MM.1S (cell line): Measurements from ENCODE around the gene YPEL1.

ENCODE experiments used
- DNase-seq: peaks from one replicate; pipeline ENCODE4 v3.0.0-alpha.2; 2015
- H2AFZ ChIP-seq: fragments of 300-600 bp; sonication (generic); 2 replicates; pipeline ENCODE4 v1.6.0; 2016; ENCODE audit warnings: antibody characterized with exemption, low read length
- H3F3A ChIP-seq: fragments of 300-600 bp; sonication (generic); 2 replicates; pipeline ENCODE4 v1.6.1; 2016; ENCODE audit warnings: mild to moderate bottlenecking, antibody characterized with exemption, low read length, moderate library complexity, mixed read lengths; ENCODE audit not compliant: insufficient read depth
- H3K27ac ChIP-seq: fragments of 300-600 bp; sonication (generic); 2 replicates; pipeline ENCODE4 v1.5.1; 2016; ENCODE audit warnings: mild to moderate bottlenecking, low read length
- H3K27me3 ChIP-seq: fragments of 300-600 bp; sonication (generic); replicated peaks from 2 replicates; pipeline ENCODE4 v1.6.0; 2016; ENCODE audit warnings: low read length; ENCODE audit not compliant: insufficient read depth
- H3K36me3 ChIP-seq: fragments of 300-600 bp; sonication (generic); replicated peaks from 2 replicates; pipeline ENCODE4 v1.6.1; 2016; ENCODE audit warnings: mild to moderate bottlenecking, low read length, mixed read lengths; ENCODE audit not compliant: insufficient read depth
- H3K4me1 ChIP-seq: fragments of 300-600 bp; sonication (generic); 2 replicates; pipeline ENCODE4 v1.6.1; 2016; ENCODE audit warnings: low read length, mixed read lengths
- H3K4me2 ChIP-seq: fragments of 300-600 bp; sonication (generic); 2 replicates; pipeline ENCODE4 v1.6.0; 2016; ENCODE audit warnings: low read depth, low read length
- H3K4me3 ChIP-seq: fragments of 300-600 bp; sonication (generic); 2 replicates; pipeline ENCODE4 v1.5.1; 2016; ENCODE audit warnings: low read length, mixed read lengths
- H3K79me2 ChIP-seq: fragments of 300-600 bp; sonication (generic); 2 replicates; pipeline ENCODE4 v1.6.1; 2016; ENCODE audit warnings: mixed run types, low read length, mixed read lengths
- H3K9ac ChIP-seq: fragments of 300-600 bp; sonication (generic); 2 replicates; pipeline ENCODE4 v1.6.1; 2016; ENCODE audit warnings: low read length, mixed read lengths
- H3K9me2 ChIP-seq: fragments of 300-600 bp; sonication (generic); replicated peaks from 2 replicates; pipeline ENCODE4 v1.6.1; 2016; ENCODE audit warnings: mild to moderate bottlenecking, low read length, mixed read lengths; ENCODE audit not compliant: insufficient read depth
- H3K9me3 ChIP-seq: fragments of 300-600 bp; sonication (generic); replicated peaks from 2 replicates; pipeline ENCODE4 v1.6.1; 2016; ENCODE audit warnings: mild to moderate bottlenecking, low read length, mixed read lengths; ENCODE audit not compliant: insufficient read depth
- H4K20me1 ChIP-seq: fragments of 300-600 bp; sonication (generic); 2 replicates; pipeline ENCODE4 v1.6.1; 2016; ENCODE audit warnings: mild to moderate bottlenecking, low read length, moderate library complexity, mixed read lengths; ENCODE audit not compliant: insufficient read depth
- CTCF ChIP-seq: fragments of 300-600 bp; sonication (generic); IDR thresholded peaks from 2 replicates; pipeline ENCODE4 v1.5.1; 2016; ENCODE audit warnings: antibody characterized with exemption, low read length, mixed read lengths
- EZH2 ChIP-seq: fragments of 300-600 bp; sonication (generic); optimal IDR thresholded peaks from 2 replicates; pipeline ENCODE3; 2017; ENCODE audit warnings: low read depth, mild to moderate bottlenecking, antibody characterized with exemption, low read length, mixed read lengths
- EZH2phosphoT487 ChIP-seq: fragments of 300-600 bp; sonication (generic); IDR thresholded peaks from 2 replicates; pipeline ENCODE4 v1.6.1; 2018; ENCODE audit warnings: antibody characterized with exemption, low read length

Gene YPEL1

GRCh38 chr22:21778705-21779363, 43.2 kb upstream of the YPEL1 start:
- no peaks in the 10 kb centered on the region for H3K36me3 ChIP-seq
- H2AFZ ChIP-seq, result no peak overlapping the region
- no peaks in the 10 kb centered on the region for H3K9me3 ChIP-seq
- H3K27ac ChIP-seq, result no peak overlapping the region
- H3K9me2 ChIP-seq, result no peaks in the 10 kb centered on the region
- TF ChIP-seq CTCF, result no peak
- TF ChIP-seq EZH2phosphoT487, result no peak
- TF ChIP-seq EZH2, result no peak
- no peak overlapping the region for H3K9ac ChIP-seq
- no peaks in the 10 kb centered on the region for H3K79me2 ChIP-seq
- H3K4me3 ChIP-seq, result no peak overlapping the region
- no peak for DNase-seq
- no peaks in the 10 kb centered on the region for H3F3A ChIP-seq
- H4K20me1 ChIP-seq, result no peaks in the 10 kb centered on the region
- H3K4me2 ChIP-seq, result no peak overlapping the region
- no peaks in the 10 kb centered on the region for H3K27me3 ChIP-seq
- no peaks in the 10 kb centered on the region for H3K4me1 ChIP-seq

GRCh38 chr22:21771631-21771976, 36.0 kb upstream of the YPEL1 start:
- no peaks in the 10 kb centered on the region for H3K4me1 ChIP-seq
- TF ChIP-seq EZH2, result no peak
- TF ChIP-seq EZH2phosphoT487, result no peak
- no peak for TF ChIP-seq CTCF
- no peak overlapping the region for H2AFZ ChIP-seq
- no peaks in the 10 kb centered on the region for H4K20me1 ChIP-seq
- H3K4me2 ChIP-seq, result no peak overlapping the region
- H3K79me2 ChIP-seq, result no peaks in the 10 kb centered on the region
- no peaks in the 10 kb centered on the region for H3K27me3 ChIP-seq
- no peaks in the 10 kb centered on the region for H3K9me2 ChIP-seq
- no peaks in the 10 kb centered on the region for H3K36me3 ChIP-seq
- no peaks in the 10 kb centered on the region for H3K9me3 ChIP-seq
- H3K27ac ChIP-seq, result no peak overlapping the region
- no peaks in the 10 kb centered on the region for H3F3A ChIP-seq
- H3K4me3 ChIP-seq, result no peak overlapping the region
- DNase-seq, result no peak
- no peak overlapping the region for H3K9ac ChIP-seq

GRCh38 chr22:21768435-21768834, 32.8 kb upstream of the YPEL1 start:
- Histone ChIP-seq H3K4me3 (no peak overlapping the region), H3K4me1 (no peaks in the 10 kb centered on the region), H3K4me2 (no peak overlapping the region), H3K9me3 (no peaks in the 10 kb centered on the region), H3K9ac (no peak overlapping the region), H3K27me3 (no peaks in the 10 kb centered on the region), H3K27ac (no peak overlapping the region), H2AFZ (no peak overlapping the region), H3F3A (no peaks in the 10 kb centered on the region), H3K36me3 (0 out of 2 replicates have a peak, but pooled peaks cover 2% of the 10 kb centered on the region), H3K79me2 (no peaks in the 10 kb centered on the region), H3K9me2 (no peaks in the 10 kb centered on the region), H4K20me1 (no peaks in the 10 kb centered on the region)
- TF ChIP-seq CTCF (no peak), EZH2phosphoT487 (no peak), EZH2 (no peak)
- no peak for DNase-seq
